Panc1 (cell line): ENCODE data around the gene CATSPERE. TPM values are rescaled to one million over a fixed set of nuclear protein-coding genes. Genes with fewer than 3 reads are reported as not detected.
"Not testable (repeated sequence)": the region's sequence is repeated elsewhere in the genome, so short reads cannot be mapped to it uniquely, and the experiment has no call there.

Experiments
- ATAC-seq: fragments of 200-7000 bp; cut with Tn5 transposase; 2 replicates; pipeline ENCODE4 v1.9.1; 2020; ENCODE audit warnings: mild to moderate bottlenecking, moderate library complexity
- BruUV-seq: library from RNA; stranded (reverse); fragments of 400-500 nt; replicated peaks from 2 replicates; lab custom pipeline; 2021; lab: Mats Ljungman, UMichigan
- CTCF ChIA-PET: fragments of 300-600 bp; sonication (Branson Sonifier 250); formaldehyde crosslinking; loops from one replicate; lab custom pipeline; 2022; ENCODE audit warnings: antibody characterized with exemption; lab: Charles Lee
- POLR2A ChIA-PET: fragments of 300-600 bp; sonication (Branson Sonifier 250); formaldehyde crosslinking; loops from one replicate; lab custom pipeline; 2022; ENCODE audit warnings: antibody characterized with exemption; lab: Charles Lee
- DNase-seq: peaks from one replicate; pipeline ENCODE4 v3.0.0-alpha.2; 2010; ENCODE audit warnings: low read depth, low spot score
- H3K27ac ChIP-seq: 2 replicates; pipeline ENCODE4 v1.5.1; 2011; ENCODE audit warnings: mild to moderate bottlenecking, low read length, inconsistent platforms
- H3K27me3 ChIP-seq: fragments of 200-500 bp; sonication (Bioruptor generic); 2 replicates; pipeline ENCODE4 v1.6.0; 2014; ENCODE audit warnings: low read length, inconsistent platforms; ENCODE audit not compliant: control insufficient read depth, insufficient read depth
- H3K36me3 ChIP-seq: fragments of 200-500 bp; sonication (Bioruptor generic); 2 replicates; pipeline ENCODE4 v1.5.1; 2014; ENCODE audit warnings: inconsistent platforms, mild to moderate bottlenecking, low read length, moderate library complexity; ENCODE audit not compliant: control insufficient read depth, insufficient read depth
- H3K4me1 ChIP-seq: 2 replicates; pipeline ENCODE4 v1.5.1; 2011; ENCODE audit warnings: inconsistent platforms, mild to moderate bottlenecking, low read length, moderate library complexity; ENCODE audit not compliant: control insufficient read depth, insufficient read depth
- H3K4me3 ChIP-seq, 2 experiments: 2 replicates each; pipeline ENCODE4 v1.5.1; 2011 to 2012; ENCODE audit warnings: low read depth in 2 of 2, low read length in 2 of 2, mild to moderate bottlenecking in 2 of 2, inconsistent platforms in 1 of 2, moderate library complexity in 1 of 2
- H3K9me3 ChIP-seq: fragments of 200-500 bp; sonication (Bioruptor generic); 2 replicates; pipeline ENCODE4 v1.5.1; 2014; ENCODE audit warnings: low read depth, mild to moderate bottlenecking, inconsistent platforms, low read length, moderate library complexity; ENCODE audit not compliant: control insufficient read depth, insufficient read depth
- CTCF ChIP-seq: fragments of 450-650 bp; IDR thresholded peaks from 2 replicates; pipeline ENCODE4 v1.5.1; 2017; ENCODE audit warnings: mild to moderate bottlenecking
- POLR2AphosphoS5 ChIP-seq: IDR thresholded peaks from 2 replicates; pipeline ENCODE4 v1.6.1; 2012; ENCODE audit warnings: mild to moderate bottlenecking, low read depth, low read length, moderate library complexity
- REST ChIP-seq, 2 experiments: IDR thresholded peaks; 2 replicates each; pipeline ENCODE4 v1.6.1; 2011 to 2012; ENCODE audit warnings: low read depth in 2 of 2, control low read depth in 1 of 2, low read length in 1 of 2, mild to moderate bottlenecking in 1 of 2, moderate library complexity in 1 of 2; ENCODE audit not compliant: insufficient read depth in 1 of 2
- SIN3A ChIP-seq: IDR thresholded peaks from 2 replicates; pipeline ENCODE4 v1.6.1; 2012; ENCODE audit warnings: low read depth, mild to moderate bottlenecking, low read length, moderate library complexity, borderline replicate concordance; ENCODE audit not compliant: insufficient read depth
- TCF7L2 ChIP-seq: IDR thresholded peaks from 2 replicates; pipeline ENCODE4 v1.6.1; 2011; ENCODE audit warnings: mild to moderate bottlenecking, low read depth, low read length, inconsistent platforms
- in situ Hi-C: cut with HindIII; loops from 2 replicates; pipeline ENCODE4 v1.10.0; 2016; ENCODE audit warnings: low sequenced_read_pairs, low pct_unique_long_range_greater_than_20kb
- intact Hi-C: fragments of 100-400 bp; cut with micrococcal nuclease; formaldehyde crosslinking; loops from one replicate; pipeline ENCODE4 v1.10.0; 2022; ENCODE audit not compliant: unreplicated experiment
- total RNA-seq: library from RNA; stranded (reverse); gene quantifications from one replicate; pipeline ENCODE4 v1.2.1, GENCODE V29; 2021; ENCODE audit not compliant: unreplicated experiment

CATSPERE gene
- total RNA-seq, 1 experiment from 2014 or later, result 0.31 TPM

GRCh38 chr1:244660595-244660994, 199.5 kb downstream of the CATSPERE start:
- no peak overlapping the region for H3K27ac ChIP-seq
- in situ Hi-C loops (no loop called here), intact Hi-C loops (no loop called here)
- CTCF ChIA-PET, result no interaction called here
- no peak for TF ChIP-seq REST (IDR thresholded peaks at IDR 0.05; ENCODE audit: insufficient read depth in 1 of 2, low read depth in 2 of 2, low read length in 1 of 2)
- TF ChIP-seq SIN3A, result no peak
- TF ChIP-seq CTCF, result no peak
- TF ChIP-seq POLR2AphosphoS5, result no peak
- no peak for TF ChIP-seq TCF7L2
- H3K9me3 ChIP-seq, result no peaks in the 10 kb centered on the region
- H3K36me3 ChIP-seq, result 0 out of 2 replicates have a peak, but pooled peaks cover 2% of the 10 kb centered on the region
- H3K4me3 ChIP-seq, result no peak overlapping the region
- ATAC-seq (no peak), DNase-seq (no peak)
- POLR2A ChIA-PET, result interaction anchor here (0.7 kb wide), 1 partner anchor 9 kb away, joined by 4 read pairs; no protein-coding TSS in a partner anchor
- no TSS peak for BruUV-seq
- H3K4me1 ChIP-seq, result peaks cover 14% of the 10 kb centered on the region
- H3K27me3 ChIP-seq, result no peaks in the 10 kb centered on the region

- in situ Hi-C loops, H3K4me1 ChIP-seq, H3K27me3 ChIP-seq, CTCF ChIA-PET, ATAC-seq, H3K9me3 ChIP-seq, BruUV-seq, H3K36me3 ChIP-seq, POLR2A ChIA-PET, intact Hi-C loops, DNase-seq, H3K27ac ChIP-seq, H3K4me3 ChIP-seq: not testable (repeated sequence)
Observed at GRCh38 chr1:244661569-244662312, 200.7 kb downstream of the CATSPERE start.

- ChIA-PET POLR2A (no interaction called here), CTCF (no interaction called here)
- no TSS peak for BruUV-seq
- H3K4me3 ChIP-seq, result no peak overlapping the region
- in situ Hi-C loops (no loop called here), intact Hi-C loops (no loop called here)
- no peaks in the 10 kb centered on the region for H3K27me3 ChIP-seq
- ATAC-seq, result no peak
- peaks cover 8% of the 10 kb centered on the region for H3K4me1 ChIP-seq
- TF ChIP-seq SIN3A (no peak), REST (IDR thresholded peaks at IDR 0.05; ENCODE audit: insufficient read depth in 1 of 2, low read depth in 2 of 2, low read length in 1 of 2) (no peak), TCF7L2 (no peak), POLR2AphosphoS5 (no peak), CTCF (no peak)
- H3K36me3 ChIP-seq, result 0 out of 2 replicates have a peak, but pooled peaks cover 2% of the 10 kb centered on the region
- no peak for DNase-seq
- H3K27ac ChIP-seq, result no peak overlapping the region
- H3K9me3 ChIP-seq, result no peaks in the 10 kb centered on the region
Observed at GRCh38 chr1:244662599-244662998, 201.5 kb downstream of the CATSPERE start.
